Umbilical cord (tissue), 2 donors: ENCODE measurements around the gene RNF8. TPM values are rescaled to one million over a fixed set of nuclear protein-coding genes. Genes with fewer than 3 reads are reported as not detected.
"Not testable (repeated sequence)": the region's sequence is repeated elsewhere in the genome, so short reads cannot be mapped to it uniquely, and the experiment has no call there.

ENCODE experiments used
- DNase-seq: peaks from one replicate; pipeline ENCODE4 v3.0.0-alpha.2; 2015; ENCODE audit warnings: low spot score
- total RNA-seq: library from RNA; depleted of rRNA; stranded (reverse); fragments of >200 nt; gene quantifications from one replicate; pipeline ENCODE4 v1.2.3, GENCODE V29; 2014; ENCODE audit warnings: low replicate concordance; ENCODE audit not compliant: insufficient read depth

Gene RNF8
- 19.7 TPM for total RNA-seq

- DNase-seq = peak; percentile 91
Measured at GRCh38 chr6:37353761-37354525, at the start of gene RNF8. Gene RNF8, plus strand, starts transcription at chr6:37353983. Its CDS starts 182 bp downstream, at chr6:37354165.

DNA sequence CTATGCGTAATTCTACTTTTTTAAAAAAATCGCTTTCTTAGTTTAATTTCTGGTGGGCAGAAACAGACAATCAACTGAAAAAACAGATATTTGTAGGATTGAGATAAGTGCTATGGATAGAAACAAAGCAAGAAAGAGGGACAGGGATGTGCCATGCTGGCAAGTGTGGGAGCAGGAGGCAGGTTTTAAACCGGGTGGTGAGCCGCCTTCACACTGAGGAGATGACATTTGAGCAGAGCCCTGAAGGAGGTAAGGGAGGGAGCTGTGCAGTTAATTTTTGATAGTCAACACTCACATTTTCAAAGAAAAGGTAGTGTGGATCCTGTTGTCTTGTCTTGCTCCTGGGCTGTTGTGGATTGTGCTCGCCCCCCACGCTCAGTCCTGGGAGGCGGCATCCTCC lies 49.0 kb upstream of the RNF8 start:
- DNase-seq = no peak

- no peak for DNase-seq
Measured at GRCh38 chr6:37305841-37306425, 47.9 kb upstream of the RNF8 start.

DNA sequence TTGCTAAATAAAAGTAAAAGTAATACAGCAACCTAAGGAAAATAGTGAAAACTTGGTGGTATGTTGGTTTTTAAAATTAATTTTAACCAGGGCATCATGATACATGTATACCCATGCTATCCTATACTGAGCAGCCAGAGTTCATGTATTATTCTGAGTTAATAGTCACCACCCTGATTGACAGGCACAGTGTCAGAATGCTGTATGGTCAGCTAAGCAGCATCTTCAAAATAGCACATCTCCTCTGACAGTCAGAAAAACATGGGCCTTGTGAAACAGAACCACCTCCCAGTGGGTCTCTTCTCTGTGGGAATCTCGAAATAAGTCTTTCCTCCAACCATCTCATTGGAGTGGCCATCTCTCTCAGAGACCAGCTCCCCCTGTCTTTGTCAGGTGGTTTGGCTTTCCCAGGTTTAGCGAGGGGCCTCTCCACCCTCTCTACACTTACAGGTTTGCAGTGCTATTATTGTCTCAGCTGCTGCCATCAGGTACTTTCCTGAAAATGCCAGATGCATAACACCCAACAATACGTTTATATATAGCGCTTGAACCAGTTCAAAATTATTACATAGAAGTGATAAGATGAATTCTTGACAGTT lies 47.1 kb upstream of the RNF8 start:
- no peak for DNase-seq

DNA sequence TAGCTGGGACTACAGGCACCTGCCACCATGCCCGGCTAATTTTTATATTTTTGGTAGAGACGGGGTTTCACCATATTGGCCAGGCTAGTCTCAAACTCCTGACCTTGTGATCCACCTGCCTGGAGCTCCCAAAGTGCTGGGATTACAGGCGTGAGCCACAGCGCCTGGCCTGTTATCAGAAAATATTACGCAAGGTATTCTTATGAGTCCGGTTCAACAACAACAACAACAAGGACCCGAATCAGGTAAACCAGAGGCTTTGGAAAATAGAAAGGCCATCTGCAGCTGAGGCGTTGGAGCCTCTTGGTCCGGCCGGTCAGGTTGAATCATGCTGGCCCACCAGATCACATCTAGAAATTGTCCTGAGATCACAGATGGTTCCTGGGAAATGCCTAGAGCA lies 46.3 kb upstream of the RNF8 start:
- not testable (repeated sequence) for DNase-seq

GRCh38 chr6:37308069-37308815 lies 45.5 kb upstream of the RNF8 start:
- peak; percentile 57 for DNase-seq

- no peak for DNase-seq
Measured at GRCh38 chr6:37309046-37309445, 44.7 kb upstream of the RNF8 start.

GRCh38 chr6:37309692-37310091 lies 44.1 kb upstream of the RNF8 start:
- DNase-seq = no peak

- no peak for DNase-seq
Measured at GRCh38 chr6:37310966-37311365, 42.8 kb upstream of the RNF8 start.

DNA sequence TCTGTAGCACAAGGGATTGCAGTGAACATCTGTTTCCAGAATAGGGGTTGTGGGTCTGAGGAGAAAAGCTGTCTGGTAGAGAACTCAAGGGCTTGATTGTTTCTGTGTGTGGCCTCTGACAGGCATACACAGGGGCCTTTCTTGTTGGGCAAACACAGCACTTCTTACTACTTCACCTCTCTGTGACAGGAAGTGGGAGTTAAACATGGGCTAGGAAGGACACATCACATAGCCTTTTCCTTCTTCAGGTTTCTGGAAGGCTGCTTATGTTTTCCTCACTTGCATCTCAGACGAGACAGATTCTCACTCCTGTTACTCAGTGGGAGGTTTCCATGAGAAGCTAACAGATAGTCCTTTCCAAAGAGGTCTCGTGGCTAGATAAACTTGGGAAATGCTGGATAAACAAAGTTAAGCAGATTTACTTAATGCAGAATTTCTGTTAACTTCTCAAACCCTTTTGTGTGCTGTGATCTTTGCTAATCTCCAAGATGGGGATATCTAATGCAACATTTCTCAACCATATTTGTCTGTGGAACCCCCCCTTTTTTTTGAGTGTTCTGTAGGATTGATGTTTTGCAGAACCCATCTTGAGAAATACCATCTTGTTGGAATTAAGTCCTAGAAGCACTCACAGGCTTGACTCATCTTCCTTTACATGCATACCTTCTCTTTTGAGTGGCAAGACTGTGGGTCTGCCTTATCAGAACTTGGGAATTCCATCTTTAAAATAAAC lies 41.9 kb upstream of the RNF8 start:
- DNase-seq = peak; percentile 18

- no peak for DNase-seq
Measured at GRCh38 chr6:37313723-37314486, 39.9 kb upstream of the RNF8 start.

GRCh38 chr6:37314487-37315156 lies 39.2 kb upstream of the RNF8 start:
- DNase-seq = no peak

DNA sequence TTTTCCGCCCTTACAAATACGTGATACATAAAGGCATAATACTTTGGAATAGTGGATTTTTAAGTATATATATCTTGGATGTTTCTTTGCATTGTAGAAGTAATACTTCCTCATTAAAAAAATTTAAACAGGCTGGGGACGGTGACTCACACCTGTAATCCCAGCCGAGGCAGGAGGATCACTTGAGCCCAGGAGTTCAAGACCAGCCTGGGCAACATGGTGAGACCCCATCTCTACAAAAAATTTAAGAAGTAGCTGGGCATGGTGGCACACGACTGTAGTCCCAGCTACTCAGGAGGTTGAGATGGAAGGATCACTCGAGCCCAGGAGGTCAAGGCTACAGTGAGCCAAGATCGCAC lies 38.6 kb upstream of the RNF8 start:
- DNase-seq = no peak

GRCh38 chr6:37316071-37316470 lies 37.7 kb upstream of the RNF8 start:
- no peak for DNase-seq

DNA sequence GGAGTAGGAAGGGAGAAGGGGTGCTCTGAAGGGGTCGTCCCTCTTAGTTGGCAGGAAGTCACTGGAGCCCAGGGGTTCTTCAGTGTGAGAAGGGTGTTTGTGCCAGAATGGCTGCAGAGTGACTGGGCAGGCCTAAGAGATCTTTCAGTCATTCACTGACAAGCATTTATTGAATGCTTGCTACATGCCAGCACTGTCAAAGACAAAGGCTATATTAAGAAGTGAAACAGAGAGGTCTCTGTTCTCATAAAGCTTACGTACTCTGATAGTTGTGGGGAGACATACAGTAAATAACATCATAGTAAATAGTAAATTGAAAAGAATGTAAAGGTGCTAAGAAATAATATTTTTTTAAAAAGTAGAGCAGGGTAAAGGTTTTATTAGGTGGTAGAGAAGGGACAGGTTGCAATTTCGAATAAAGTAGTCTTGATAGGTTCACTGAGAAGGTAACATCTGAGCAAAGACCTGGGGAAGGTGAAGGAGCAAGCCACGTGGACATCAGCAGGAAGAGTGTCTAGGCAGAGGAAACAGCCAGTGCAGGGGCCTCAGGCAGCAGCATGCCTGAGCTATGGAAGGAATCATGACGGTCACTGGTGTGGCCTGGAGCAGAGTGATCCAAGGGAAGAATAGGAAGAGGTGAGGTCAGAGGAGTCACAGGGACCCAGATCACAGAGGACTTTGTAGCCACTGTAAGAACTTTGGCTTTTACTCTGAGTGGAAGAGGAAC lies 36.3 kb upstream of the RNF8 start:
- DNase-seq = no peak

DNA sequence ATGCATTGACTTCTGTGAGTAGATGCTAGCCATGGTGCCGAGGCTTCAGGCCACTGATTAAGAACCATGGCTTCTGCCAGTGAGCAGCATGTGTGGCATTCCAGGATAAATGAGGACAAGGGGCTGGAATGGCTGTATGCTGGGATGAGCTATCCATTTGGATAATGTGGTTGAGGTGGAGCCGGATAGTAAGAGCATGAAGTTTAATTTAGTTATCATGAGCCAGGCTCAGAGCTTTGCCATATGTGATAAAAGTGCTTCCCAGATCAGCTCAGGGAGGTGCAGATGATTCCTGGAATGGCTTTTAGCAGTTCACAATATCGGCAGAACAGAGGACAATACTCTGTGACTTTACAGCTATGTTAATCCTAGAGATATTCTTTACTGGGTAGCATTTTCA lies 34.6 kb upstream of the RNF8 start:
- DNase-seq = no peak

DNA sequence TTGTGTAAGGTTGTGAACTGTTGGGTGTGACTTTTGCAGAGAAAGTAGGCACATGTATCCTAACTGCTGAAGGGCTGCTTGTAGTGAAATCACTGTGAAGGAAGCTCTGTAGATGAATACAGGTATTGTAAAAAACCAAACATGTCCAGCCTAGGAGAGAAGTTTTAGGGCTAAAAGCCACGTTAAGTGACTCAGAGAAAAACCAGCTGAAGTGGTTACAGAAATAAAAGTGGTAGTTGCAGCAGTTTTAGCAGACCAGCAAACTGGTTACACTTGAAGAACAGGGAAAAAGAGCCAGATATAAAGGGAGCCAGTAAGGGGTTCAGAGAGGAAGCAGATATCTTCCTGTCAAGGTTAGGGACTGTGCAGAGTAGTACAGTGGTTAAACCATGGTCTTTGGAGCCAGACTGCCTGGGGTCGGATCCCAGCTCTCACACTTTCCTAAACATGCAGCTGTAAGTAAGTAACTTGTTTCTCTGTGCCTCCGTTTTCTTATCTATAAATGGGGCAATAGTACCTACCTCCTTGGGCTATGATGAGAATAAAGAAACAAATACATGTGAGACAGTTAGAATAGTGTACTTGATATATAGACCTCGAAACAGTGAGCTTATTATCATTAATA lies 33.8 kb upstream of the RNF8 start:
- no peak for DNase-seq

GRCh38 chr6:37320646-37321045 lies 33.1 kb upstream of the RNF8 start:
- DNase-seq = no peak

- no peak for DNase-seq
Measured at GRCh38 chr6:37321101-37321500, 32.7 kb upstream of the RNF8 start.
